A172 (cell line): ENCODE results near the gene CCDC61. TPM values are rescaled to one million over a fixed set of nuclear protein-coding genes. Genes with fewer than 3 reads are reported as not detected.

Source experiments
- DNase-seq: peaks from one replicate; pipeline ENCODE4 v3.0.0-alpha.2; 2015; ENCODE audit warnings: low spot score
- total RNA-seq: library from RNA; depleted of rRNA; stranded (reverse); fragments of >200 nt; shearing (Covaris generic); gene quantifications from 2 replicates; pipeline ENCODE4 v1.2.3, GENCODE V29; 2014; rRNA removed

The CCDC61 gene
- 2.4 and 3.1 TPM in 2 replicates for total RNA-seq

GRCh38 chr19:45994998-45995714 lies at the start of gene CCDC61:
CCDC61 (plus strand) TSS chr19:45995467; CDS start chr19:46003019, 7,552 bp downstream.
- peak; percentile 98 for DNase-seq

- DNase-seq, result peak; percentile 52
Measured at GRCh38 chr19:45947926-45948325, 47.3 kb upstream of the CCDC61 start.

- DNase-seq, result no peak
Measured at GRCh38 chr19:45952341-45952685, 43.0 kb upstream of the CCDC61 start.

- DNase-seq, result no peak
Measured at GRCh38 chr19:45952686-45953505, 42.4 kb upstream of the CCDC61 start.

- peak; percentile 10 for DNase-seq
Measured at GRCh38 chr19:45953676-45954075, 41.6 kb upstream of the CCDC61 start.

GRCh38 chr19:45954156-45954555 lies 41.1 kb upstream of the CCDC61 start:
- no peak for DNase-seq

- peak; percentile 74 for DNase-seq
Measured at GRCh38 chr19:45955905-45956608, 39.2 kb upstream of the CCDC61 start.

GRCh38 chr19:45958320-45958719 lies 36.9 kb upstream of the CCDC61 start:
- DNase-seq, result no peak

DNA sequence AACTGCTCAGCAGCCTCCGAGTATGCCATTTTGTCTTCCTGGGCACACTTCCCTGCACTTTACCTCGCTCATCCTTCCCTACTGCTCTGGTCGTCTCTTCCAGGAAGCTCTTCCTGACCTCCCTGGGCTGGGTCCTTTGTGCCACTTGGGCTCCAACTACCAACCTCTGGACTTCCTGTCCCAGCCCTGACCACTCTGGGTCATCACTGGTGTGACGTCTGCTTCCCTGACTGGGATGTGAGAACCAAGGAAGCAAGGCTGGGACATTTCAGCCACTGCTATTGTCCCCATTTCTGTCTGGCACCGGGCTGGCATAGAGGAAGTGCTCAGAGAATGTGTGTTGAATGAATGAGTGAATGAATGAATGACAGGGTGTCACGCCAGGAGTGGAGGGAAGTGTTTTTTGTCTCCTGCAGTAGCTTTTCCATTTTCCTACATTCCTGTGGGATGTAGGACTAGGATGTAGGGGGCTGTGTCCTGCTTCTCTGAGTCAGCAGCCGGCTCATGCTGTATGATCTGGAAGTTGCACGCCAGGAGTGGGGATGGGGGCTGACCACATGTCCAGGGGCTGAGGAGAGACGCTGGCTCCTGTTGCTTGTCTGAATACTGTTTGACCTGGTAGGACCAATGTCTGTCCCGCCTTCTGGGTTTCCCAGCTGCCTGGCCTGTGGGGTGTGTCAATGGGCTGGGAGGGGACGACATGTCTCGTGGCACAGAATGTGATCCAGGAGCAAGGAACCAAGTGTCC lies 36.3 kb upstream of the CCDC61 start:
- DNase-seq, result peak; percentile 7

DNA sequence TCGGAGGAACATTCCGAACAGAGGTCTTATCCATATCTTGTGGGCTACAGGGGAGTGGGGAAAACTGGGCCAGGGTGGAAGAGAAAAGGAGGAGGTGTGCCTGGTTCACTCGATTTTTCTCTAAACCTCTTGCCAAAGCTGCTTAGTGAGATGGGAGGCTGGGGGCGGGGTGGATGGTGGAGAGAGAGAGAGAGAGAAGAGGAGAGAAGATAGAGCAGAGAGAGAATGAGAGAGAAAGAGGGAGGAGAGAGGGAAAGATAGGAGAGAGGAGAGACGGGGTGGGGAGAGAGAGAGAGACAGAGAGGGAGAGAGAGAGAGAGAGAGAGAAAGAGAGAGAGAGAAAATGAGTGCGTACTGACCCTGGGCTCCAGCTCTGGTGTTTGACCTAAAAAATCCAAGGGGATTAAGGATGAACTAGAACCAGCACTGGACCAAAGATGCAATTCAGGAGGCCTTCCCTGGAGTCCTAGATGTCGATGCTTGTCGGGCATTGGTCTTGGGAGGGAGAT lies 35.7 kb upstream of the CCDC61 start:
- no peak for DNase-seq

- DNase-seq, result no peak
Measured at GRCh38 chr19:45960595-45961235, 34.6 kb upstream of the CCDC61 start.

GRCh38 chr19:45962021-45962420 lies 33.2 kb upstream of the CCDC61 start:
- no peak for DNase-seq

DNA sequence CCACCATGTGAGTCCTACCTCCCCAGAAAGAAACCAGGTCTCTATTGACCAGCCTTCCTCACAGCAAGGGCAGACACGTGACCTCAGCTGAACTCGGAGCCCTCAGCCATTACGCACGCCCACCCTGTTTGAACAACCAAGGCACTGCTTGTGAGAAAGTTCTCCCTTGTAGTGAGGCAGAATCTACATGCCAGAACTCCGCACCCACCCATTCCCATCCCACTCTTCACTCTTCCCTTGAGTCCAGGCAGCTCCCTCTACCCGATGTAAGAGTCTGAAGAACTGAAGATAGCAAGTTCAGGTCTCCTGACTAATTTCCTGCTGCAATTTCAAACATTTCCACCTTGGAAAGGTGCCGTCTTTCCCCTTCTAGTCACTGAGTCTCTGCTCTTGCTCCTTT lies 28.0 kb upstream of the CCDC61 start:
- DNase-seq, result no peak

GRCh38 chr19:45968626-45969025 lies 26.6 kb upstream of the CCDC61 start:
- DNase-seq, result no peak

DNA sequence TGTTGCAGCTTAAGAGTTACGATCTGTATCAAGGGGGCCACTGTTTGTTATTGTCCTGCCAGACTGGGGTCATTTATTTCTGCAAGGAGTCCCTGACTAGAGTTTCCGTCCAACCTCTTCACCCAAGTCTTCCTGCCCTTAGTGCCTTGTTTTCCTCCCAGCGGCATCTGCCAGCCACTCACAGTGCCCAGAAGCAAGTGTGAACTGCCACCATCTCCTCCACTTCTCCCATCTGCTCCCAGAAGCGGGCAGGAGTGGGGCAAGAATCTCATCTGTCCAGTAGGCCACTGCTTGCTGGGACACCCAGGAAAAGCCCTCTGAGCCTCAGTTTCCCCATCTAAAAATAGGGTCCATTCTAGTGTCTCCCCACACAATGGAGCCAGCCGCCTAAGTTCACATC lies 25.6 kb upstream of the CCDC61 start:
- DNase-seq, result no peak

DNA sequence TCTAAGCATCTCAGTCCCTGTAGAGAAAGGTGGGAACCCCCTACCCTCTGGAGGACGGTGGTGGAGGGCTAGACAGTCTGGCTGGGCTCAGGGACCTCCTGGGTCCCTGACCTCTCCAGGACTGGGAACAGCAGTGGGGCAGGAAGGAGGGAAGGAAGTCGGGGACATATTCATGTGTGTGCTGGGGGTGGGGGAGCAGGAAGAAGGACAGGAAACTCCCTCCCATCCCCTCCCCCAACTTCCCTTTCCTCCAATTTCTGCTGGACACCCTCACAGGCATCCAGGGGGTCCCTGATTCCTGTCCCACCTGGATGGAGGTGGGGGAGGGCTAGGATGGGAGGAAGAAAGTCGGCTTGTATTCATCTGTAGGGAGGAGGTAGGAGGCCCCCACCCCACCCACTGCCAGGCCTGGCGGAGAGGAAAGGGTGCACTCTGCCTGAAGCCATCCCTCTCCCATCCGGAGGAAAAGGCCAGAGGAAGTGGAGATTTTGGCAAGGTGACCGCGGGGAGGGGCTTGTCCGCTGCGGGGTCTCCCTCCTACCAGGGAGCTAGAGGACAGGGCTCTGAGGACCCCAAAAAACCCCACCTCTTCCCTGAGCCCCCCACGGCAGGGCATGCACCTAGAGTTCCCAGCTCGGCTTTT lies 23.9 kb upstream of the CCDC61 start:
- no peak for DNase-seq

GRCh38 chr19:45972081-45972946 lies 23.0 kb upstream of the CCDC61 start:
- no peak for DNase-seq

GRCh38 chr19:45972947-45973540 lies 22.2 kb upstream of the CCDC61 start:
- no peak for DNase-seq
